Activated CD4-positive, alpha-beta T cell treated with anti-CD3 and anti-CD28 coated beads for 48 hours (primary cell): ENCODE results near the gene GPATCH2.
"Not testable (repeated sequence)": the region's sequence is repeated elsewhere in the genome, so short reads cannot be mapped to it uniquely, and the experiment has no call there.

ENCODE experiments used
- DNase-seq: peaks from one replicate; pipeline ENCODE4 v3.0.0-alpha.2; 2020

GPATCH2 gene

DNA sequence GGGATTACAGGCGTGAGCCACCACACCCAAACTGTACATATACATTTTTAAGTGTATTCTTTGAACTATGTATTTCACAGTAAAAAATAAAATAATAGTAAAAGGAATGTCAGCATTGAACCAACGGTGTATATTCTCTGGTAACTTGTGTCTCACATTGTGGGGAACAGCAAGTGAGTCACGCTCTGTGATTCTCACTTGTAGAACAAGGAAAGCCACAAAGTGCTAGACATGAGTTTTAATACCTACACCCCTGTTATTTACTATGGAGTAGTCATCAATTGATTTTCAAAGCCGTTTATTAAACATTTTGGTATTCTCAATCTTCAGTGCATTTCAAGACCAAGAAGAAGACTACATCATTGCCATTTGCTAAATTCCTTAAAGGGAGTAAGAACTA is 197.2 kb downstream of the GPATCH2 start:
- DNase-seq = no peak

DNA sequence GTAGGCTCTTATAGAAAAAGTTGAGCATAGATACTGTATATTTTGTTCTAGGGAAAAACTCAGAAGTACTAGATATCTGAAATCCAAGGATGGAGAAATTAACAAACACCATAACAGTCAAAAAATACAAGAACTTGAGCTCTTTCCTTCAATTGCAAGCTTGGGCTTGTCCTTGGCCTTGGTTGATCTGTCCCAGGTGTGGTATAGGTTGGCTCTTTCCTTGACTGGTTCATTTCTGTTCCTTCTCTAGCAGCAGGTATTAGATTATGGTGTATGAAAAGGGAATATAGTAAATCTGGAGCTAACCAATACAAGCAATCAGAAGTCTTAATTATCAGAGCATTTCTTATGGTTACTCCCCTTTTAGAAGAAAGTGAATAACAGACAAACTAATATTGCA is 198.6 kb downstream of the GPATCH2 start:
- no peak for DNase-seq

DNA sequence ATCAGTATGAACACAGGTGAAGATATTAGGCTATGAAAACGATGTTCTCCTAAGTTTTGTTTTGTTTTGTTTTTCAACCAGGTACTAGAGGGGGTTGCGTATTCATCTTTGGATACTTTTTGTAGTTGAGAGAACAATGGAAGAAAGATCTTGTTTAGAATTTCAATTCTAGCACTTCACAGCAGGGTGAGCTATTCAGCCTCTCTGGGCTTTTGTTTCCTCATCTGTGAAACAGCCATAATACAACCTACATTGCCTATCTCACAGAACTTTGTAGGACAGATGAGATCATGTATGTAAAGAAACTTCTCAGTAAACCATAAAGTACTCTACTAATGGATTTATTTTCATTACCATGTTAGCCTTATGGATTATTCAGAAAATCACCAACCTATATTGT is 199.5 kb downstream of the GPATCH2 start:
- no peak for DNase-seq

DNA sequence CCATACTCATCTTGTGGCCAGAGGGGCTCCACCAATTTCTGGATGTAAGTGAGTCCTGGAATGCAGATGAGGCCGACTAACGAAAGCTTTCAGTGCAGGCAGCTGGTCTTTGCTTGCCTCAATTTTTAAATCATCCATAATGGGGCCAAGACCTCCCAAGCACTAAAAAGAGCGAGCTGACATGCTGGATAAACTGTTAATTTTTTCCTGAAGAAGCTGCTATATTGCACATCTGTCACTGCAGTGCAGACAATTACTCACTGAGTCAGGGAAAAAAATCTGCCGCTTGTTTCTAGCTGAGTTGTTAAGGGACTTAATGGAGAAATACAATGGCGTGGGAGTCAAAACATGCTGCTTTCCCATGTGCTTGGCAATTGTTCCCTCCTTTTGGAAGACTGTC is 205.5 kb downstream of the GPATCH2 start:
- DNase-seq = no peak

DNA sequence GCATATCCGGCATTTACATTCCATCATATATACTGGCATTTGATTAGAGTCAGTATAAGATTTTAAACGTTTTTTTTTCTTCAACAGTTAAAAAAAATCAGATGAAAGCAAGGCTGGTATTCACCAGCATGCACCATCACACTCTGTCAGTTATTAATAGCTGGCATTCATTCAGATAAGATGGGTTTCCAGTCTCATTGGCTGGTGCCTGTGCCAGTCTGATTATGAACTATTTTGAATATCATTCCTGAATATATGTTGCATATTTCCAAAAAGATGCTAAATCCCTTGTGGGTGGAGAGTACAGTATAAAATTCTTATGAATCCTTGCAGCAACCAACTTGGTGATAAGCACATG is 211.7 kb downstream of the GPATCH2 start:
- DNase-seq = no peak

DNA sequence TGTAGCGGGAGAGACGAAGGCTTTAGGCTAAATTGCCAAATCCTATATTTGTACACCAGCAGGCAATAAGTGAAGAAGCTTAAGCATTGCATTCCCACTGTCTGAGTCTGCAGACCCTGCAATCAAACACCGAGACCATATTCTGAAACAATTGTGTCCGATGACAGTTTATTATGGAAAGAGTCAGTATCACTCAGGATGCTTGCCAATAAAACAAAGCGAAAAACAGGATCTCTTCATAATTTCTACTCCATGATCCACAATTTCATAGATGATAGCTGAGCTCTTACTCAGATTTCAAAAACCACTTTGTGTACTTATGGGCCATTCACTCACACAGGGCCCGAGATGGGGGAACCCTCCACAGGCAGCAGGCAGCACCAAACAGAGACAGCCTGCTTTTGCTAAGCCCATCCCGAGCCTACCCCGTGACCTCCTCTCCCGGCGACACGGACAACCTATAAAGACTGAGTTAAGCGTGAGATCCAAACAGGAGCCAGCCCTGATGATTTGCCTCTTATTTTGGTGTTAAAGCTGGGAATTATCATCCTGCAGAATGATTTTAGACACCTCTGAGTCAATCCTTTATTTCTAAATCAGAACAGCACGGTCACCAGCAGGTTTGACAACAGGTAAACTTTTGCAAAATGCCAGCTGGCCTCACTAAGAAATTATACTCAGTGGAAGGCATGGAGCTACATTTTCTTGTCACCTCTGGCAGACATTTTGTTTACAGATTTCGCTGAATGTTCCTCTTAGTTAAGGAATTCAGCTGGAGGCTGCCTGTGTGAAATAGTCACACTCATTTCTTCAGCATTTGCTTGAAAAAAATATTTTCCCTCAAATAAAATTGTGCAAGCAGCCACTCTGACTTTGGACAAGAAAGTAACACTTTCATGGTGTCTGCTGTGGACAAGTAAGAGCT is 212.4 kb downstream of the GPATCH2 start:
- DNase-seq = no peak

DNA sequence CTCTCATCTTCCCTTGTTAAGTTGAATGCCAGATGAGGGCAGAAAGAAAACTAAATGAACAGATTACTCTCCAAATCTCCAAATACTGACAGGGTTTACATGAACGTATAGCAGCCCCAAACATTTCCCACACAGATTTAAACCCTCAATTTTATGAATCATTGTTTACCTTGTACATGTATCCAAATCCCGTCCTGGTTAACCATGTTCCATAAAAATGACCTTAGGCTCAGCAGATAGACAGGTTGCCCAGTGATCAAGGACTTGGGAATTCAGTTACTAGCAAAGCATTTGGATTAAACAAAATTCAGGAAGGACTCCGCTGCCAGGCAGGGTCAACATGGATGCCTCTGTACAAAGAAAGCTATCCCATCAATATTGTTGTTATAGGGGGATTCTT is 213.5 kb downstream of the GPATCH2 start:
- no peak for DNase-seq

DNA sequence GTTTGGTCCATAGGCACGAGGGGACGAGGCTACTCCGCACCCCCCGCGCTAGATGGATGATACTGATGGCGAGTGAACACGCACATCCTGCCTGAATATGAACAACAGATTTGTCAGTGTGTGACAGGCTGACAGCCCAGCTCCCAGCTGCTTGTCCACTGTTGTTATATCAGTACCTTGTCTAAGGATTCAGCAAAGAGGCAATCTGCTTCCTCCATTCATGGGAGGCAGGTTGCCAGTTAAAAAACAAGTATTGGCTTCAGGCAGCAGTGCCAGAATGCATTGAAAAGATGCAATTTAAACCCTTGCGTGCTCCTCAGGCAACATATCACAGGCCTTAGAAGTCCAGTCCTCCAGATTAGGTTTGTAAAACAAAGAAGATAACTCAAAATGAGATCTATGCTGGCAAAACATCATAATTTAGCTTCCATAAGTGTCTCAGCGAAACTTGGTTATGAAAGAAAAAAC is 223.3 kb downstream of the GPATCH2 start:
- DNase-seq = no peak

DNA sequence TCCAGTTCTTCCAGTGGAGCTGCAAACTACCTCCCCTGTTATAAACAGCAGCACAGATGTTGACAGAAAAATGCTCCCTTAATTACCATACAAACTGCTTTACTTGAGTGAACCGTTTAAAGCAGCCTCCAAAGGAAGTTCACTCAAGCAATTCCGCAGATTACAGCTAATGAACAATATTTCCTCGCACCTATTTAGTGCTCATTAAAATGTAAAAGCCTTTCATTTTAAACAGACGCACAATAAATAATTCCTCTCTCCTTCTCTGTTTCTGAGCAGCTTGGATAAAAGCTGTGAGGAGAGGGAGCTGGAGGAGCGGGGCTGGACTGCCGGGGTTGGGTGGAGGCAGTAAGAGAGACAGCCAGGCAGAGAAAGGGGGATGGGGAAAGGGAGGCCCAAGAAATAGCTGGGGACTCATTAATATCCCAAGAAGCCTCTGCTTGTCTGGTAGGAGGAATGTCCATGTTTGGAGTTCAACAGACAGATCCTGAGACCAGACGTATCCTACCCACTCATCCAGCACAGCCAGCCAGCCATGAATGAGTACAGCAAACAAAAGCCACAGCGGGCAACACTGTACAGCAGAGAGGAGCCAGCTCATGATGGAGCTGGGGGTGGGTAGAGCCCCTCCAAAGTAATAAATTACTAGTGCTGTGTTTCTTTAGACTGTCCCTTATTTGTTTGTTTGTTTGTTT is 227.7 kb downstream of the GPATCH2 start:
- no peak for DNase-seq

DNA sequence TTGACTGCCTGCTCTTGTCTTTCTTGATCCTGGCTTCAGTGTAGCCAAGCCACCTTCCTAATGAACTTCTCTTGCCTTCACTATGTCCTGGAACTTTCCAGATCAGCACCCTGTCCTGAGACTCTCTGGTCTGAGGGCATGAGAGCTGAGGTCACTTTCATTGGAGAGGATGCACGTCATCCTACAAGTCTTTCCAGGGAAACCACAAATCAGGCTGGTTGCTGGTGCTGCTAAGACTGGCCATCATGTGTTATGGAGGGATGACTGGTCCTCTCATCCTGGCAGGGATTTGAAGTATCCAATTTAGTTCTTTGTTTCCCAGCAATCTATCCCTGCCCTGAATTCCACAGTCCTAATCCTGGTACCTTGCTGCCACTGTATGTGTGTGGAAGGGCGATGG is 228.6 kb downstream of the GPATCH2 start:
- DNase-seq = no peak

DNA sequence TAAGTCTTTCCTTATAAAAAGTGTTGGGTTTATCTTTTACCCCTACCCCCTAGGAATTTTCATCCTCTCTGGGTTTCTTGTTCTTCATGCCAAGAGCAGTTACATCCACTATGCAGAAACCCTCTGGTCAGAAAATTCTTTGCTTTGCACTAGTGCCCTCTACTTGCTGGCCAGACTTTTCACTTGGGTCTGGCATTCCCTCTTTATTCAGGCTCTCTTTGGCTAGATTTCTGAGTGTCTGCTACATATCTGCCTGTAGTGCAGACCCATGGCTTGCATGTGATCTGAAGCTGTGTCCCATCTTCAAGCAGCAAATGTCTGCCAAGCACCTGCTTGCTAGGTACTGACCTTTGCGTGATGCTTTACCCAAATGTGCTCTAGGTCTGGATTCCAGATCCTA is 237.0 kb downstream of the GPATCH2 start:
- no peak for DNase-seq

DNA sequence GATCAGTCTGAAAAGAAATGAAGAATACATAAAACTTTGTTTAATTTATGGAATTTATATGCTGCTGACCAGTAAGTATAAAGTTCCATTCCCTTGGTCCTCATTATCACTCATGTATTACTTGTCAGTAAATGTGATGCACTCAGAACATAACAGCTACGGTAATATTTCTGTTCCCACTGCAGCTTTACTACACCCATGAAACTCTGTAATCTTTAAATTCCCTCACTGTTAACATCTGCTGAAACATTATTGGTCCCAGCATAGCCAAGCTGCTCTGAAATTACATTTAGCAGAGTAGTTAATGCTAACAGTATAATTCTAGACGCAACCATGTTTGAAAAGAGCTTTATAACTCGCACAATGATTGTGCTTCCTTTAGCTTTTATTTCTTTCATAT is 238.4 kb downstream of the GPATCH2 start:
- DNase-seq = no peak

DNA sequence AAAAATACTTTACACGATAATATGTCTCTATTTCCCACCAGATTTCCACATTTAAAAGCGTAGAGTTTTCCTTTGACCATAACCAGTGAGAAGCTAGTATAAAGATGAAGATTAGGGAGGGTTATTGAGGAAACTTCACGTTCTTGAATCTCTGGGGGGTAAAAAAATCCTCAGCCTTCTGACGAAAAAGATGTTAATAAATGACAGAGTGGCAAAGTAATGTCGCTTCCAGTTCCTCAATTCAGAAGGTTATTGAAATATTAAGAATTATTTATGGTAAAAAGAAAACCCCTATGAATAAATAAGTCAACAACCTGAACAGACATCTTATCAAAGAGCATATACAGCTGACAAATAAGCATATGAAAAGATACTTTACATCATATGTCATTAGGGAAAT is 241.0 kb downstream of the GPATCH2 start:
- DNase-seq = no peak

DNA sequence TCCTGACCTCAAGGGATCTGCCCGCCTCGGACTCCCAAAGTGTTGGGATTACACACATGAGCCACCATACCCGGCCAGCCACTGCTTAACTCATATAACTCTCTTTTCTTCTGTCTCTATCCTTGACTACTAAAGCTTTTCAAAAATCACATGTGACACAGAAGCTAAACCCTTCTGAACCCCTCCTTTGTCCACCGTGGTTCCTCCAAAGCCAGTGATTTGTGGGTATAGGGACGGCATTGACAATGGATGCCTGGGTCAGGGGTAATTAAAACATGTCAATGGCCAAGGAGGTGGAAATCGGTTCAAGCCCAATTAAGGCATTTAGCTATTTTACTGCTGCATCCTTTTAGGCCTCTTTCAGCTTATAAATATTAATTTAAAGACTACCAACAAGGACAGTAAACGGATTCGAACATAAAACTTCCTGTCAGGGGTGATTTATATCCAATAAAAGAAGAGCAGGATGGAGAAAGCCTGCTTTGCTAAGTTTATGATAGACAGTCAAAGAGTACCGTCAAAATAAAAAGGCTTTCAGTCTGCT is 242.3 kb downstream of the GPATCH2 start:
- DNase-seq = no peak

DNA sequence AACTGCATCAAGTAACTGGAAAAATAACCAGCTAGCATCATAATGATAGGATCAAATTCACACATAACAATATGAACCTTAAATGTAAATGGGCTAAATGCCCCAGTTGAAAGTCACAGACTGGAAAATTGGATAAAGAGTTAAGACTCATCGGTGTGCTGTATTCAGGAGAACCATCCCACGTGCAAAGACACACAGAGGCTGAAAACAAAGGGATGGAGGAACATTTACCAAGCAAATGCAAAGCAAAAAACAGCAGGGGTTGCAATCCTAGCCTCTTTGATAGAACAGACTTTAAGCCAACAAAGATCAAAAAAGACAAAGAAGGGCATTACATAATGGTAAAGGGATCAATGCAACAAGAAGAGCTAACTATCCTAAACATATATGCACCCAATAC is 249.1 kb downstream of the GPATCH2 start:
- not testable (repeated sequence) for DNase-seq

DNA sequence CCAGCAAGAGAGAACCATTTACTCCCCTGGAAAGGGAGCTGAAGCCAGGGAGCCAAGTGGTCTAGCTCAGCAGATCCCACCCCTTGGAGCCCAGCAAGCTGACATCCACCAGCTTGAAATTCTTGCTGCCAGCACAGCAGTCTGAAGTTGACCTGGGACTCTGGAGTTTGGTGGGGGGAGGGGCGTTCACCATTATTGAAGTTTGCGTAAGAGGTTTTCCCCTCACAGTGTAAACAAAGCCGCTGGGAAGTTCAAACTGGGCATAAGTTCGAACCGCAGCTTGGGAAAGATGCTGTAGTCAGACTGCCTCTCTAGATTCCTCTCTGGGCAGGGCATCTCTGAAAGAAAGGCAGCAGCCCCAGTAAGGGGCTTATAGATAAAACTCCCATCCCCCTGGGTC is 251.1 kb downstream of the GPATCH2 start:
- not testable (repeated sequence) for DNase-seq

DNA sequence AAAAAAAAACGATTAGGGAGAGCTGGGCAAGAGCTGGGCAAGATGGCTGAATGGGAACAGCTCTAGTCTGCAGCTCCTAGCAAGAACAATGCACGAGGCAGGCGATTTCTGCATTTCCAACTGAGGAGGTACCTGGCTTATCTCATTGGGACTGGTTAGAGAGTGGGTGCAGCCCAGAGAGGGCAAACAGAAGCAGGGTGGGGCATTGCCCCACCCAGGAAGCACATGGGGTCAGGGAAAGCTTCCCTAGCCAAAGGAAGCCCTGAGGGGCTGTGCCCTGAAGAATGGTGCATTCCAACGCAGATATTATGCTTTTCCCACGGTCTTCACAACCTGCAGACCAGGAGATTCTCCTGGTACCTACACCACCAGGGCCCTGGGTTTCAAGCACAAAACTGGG is 251.6 kb downstream of the GPATCH2 start:
- DNase-seq = no peak
